NCI-H1048 (cell line): ENCODE results near the gene CRK.

Source experiments
- DNase-seq: peaks from one replicate; lab custom pipeline; 2025; lab: John Stamatoyannopoulos, UW

Gene CRK

GRCh38 chr17:1486802-1487695 is 31.0 kb upstream of the CRK start:
- DNase-seq, result no peak

- DNase-seq, result no peak
These were observed 29.7 kb upstream of the CRK start for GRCh38 chr17:1485423-1486376.

- no peak for DNase-seq
These were observed 28.8 kb upstream of the CRK start for GRCh38 chr17:1484676-1485422.

GRCh38 chr17:1484060-1484535 is 28.1 kb upstream of the CRK start:
- DNase-seq, result no peak

GRCh38 chr17:1482680-1483079 is 26.6 kb upstream of the CRK start:
- DNase-seq, result no peak

- DNase-seq, result no peak
These were observed 25.7 kb upstream of the CRK start for GRCh38 chr17:1481736-1482135.

- no peak for DNase-seq
These were observed 24.9 kb upstream of the CRK start for GRCh38 chr17:1480747-1481465.

- no peak for DNase-seq
These were observed 22.4 kb upstream of the CRK start for GRCh38 chr17:1478418-1478817.

GRCh38 chr17:1475321-1475854 is 19.4 kb upstream of the CRK start:
- DNase-seq, result no peak

- no peak for DNase-seq
These were observed 18.6 kb upstream of the CRK start for GRCh38 chr17:1474402-1475189.

- no peak for DNase-seq
These were observed 17.8 kb upstream of the CRK start for GRCh38 chr17:1473841-1474240.

GRCh38 chr17:1473170-1473569 is 17.1 kb upstream of the CRK start:
- no peak for DNase-seq

GRCh38 chr17:1471911-1472821 is 16.1 kb upstream of the CRK start:
- no peak for DNase-seq

GRCh38 chr17:1471490-1471889 is 15.5 kb upstream of the CRK start:
- no peak for DNase-seq

GRCh38 chr17:1470755-1471462 is 14.9 kb upstream of the CRK start:
- DNase-seq, result no peak

- no peak for DNase-seq
These were observed 14.2 kb upstream of the CRK start for GRCh38 chr17:1470071-1470754.

- no peak for DNase-seq
These were observed 13.3 kb upstream of the CRK start for GRCh38 chr17:1469231-1469852.
